Tibial nerve (tissue), 4 donors: Measurements from ENCODE around the gene STIM2. TPM values are rescaled to one million over a fixed set of nuclear protein-coding genes. Genes with fewer than 3 reads are reported as not detected.
"Not testable (repeated sequence)": the region's sequence is repeated elsewhere in the genome, so short reads cannot be mapped to it uniquely, and the experiment has no call there.

ENCODE experiments used
- DNase-seq, 2 donors: peaks; one replicate each; pipeline ENCODE4 v3.0.0-alpha.2; 2019; ENCODE audit warnings: low spot score in 2 of 2
- H3K27ac ChIP-seq, 4 donors: fragments of 200-600 bp; sonication (generic) in 3 of 4; one replicate each; pipeline ENCODE4 v1.5.1; 2017 to 2019; ENCODE audit warnings: mild to moderate bottlenecking in 1 of 4
- H3K27me3 ChIP-seq, 2 donors: fragments of 200-600 bp; sonication (generic) in 1 of 2; one replicate each; pipeline versions ENCODE4 v1.5.1 to v1.6.0; 2017 to 2019
- H3K36me3 ChIP-seq, 3 donors: fragments of 200-600 bp; sonication (generic); one replicate each; pipeline ENCODE4 v1.5.1; 2018 to 2019
- H3K4me1 ChIP-seq, 4 donors: fragments of 200-600 bp; sonication (generic) in 3 of 4; one replicate each; pipeline ENCODE4 v1.5.1; 2017 to 2019
- H3K4me3 ChIP-seq, 4 donors: fragments of 200-600 bp; sonication (generic) in 3 of 4; one replicate each; pipeline ENCODE4 v1.5.1; 2017 to 2019; ENCODE audit warnings: mild to moderate bottlenecking in 1 of 4, moderate library complexity in 1 of 4
- H3K9me3 ChIP-seq, 4 donors: fragments of 200-600 bp; sonication (generic) in 3 of 4; one replicate each; pipeline ENCODE4 v1.5.1; 2017 to 2019
- EP300 ChIP-seq, 2 donors: sonication (generic); formaldehyde crosslinking; IDR thresholded peaks; one replicate each; pipeline ENCODE4 v1.6.1; 2017; ENCODE audit warnings: antibody characterized with exemption in 2 of 2, mild to moderate bottlenecking in 1 of 2
- POLR2A ChIP-seq, 2 donors: fragments of 450-650 bp; IDR thresholded peaks; one replicate each; pipeline ENCODE4 v1.6.1; 2017; ENCODE audit warnings: antibody characterized with exemption in 2 of 2, mild to moderate bottlenecking in 2 of 2, moderate library complexity in 2 of 2
- WGBS, 2 donors: methylation state at CpG; one replicate each; pipeline ENCODE4 v1.1.5; 2018; 5-methylcytosine and 5-hydroxymethylcytosine counted together
- total RNA-seq, 4 donors: library from RNA; depleted of rRNA; stranded (reverse); fragments of >200 nt; gene quantifications; one replicate each; pipeline ENCODE4 v1.1.0, GENCODE V29; 2016
- TF ChIP-seq, protein P1 (sequence below), 5 experiments: fragments of 200-600 bp in 3 of 5; fragments of 450-650 bp in 2 of 5; sonication (generic) in 3 of 5; IDR thresholded peaks; one replicate each; pipeline ENCODE4 v1.5.1; 2016 to 2019; ENCODE audit warnings: antibody characterized with exemption in 5 of 5, mild to moderate bottlenecking in 3 of 5, moderate library complexity in 2 of 5

The STIM2 gene
- total RNA-seq, 4 donors from 2014 or later = 20.1 to 26.2 (median 21.8) TPM

DNA sequence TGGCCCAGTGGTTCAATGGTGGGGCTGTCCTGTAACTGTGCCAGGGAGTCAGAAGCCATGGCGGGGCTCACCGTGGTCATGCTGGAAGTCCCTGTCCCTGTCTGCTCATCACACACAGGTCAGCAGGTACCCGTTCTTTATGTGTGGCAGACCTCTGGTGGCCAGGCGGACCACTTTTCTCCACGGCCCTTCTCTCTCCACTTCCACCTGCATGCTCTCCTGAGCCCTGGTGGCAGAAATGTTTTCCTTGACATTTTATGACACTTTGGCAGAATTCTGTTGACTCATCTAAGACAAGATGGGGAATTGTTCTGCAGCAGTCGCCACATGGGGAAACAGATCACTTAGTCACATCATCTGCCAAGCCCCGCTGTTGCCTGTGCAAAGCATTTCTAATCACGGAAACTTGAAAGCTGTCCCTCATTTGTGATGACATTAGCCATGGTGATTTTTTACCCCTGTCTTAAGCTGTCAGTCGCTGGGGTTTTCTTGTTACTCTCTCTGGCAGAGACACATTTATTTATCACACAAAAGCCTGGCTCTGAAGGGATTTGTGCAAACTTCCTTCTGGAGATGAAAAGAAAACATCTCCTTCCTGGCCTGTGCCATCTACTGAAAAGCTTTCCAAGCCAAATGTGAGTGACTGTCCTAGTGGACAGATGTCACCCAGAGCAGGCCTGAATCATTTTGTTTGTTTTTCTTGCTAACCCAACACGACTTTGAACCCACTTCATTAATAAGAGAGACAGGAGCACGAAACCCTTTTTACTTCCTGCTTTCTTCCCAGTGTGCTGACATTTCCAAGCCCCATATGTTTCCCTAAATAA, 38.8 kb upstream of the STIM2 start:
- WGBS, 2 donors = 71 to 74% methylated on average over 11 of the region's 11 CpGs
- Histone ChIP-seq H3K9me3 (peaks cover 0 to 5% (median 0%) of the 10 kb centered on the region in 4 donors), H3K4me3 (no peak overlapping the region), H3K27ac (no peak overlapping the region), H3K27me3 (no peaks in the 10 kb centered on the region), H3K36me3 (no peaks in the 10 kb centered on the region), H3K4me1 (no peaks in the 10 kb centered on the region)
- TF ChIP-seq, protein P1, sequence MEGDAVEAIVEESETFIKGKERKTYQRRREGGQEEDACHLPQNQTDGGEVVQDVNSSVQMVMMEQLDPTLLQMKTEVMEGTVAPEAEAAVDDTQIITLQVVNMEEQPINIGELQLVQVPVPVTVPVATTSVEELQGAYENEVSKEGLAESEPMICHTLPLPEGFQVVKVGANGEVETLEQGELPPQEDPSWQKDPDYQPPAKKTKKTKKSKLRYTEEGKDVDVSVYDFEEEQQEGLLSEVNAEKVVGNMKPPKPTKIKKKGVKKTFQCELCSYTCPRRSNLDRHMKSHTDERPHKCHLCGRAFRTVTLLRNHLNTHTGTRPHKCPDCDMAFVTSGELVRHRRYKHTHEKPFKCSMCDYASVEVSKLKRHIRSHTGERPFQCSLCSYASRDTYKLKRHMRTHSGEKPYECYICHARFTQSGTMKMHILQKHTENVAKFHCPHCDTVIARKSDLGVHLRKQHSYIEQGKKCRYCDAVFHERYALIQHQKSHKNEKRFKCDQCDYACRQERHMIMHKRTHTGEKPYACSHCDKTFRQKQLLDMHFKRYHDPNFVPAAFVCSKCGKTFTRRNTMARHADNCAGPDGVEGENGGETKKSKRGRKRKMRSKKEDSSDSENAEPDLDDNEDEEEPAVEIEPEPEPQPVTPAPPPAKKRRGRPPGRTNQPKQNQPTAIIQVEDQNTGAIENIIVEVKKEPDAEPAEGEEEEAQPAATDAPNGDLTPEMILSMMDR (IDR thresholded peaks at IDR 0.05) = no peak
- TF ChIP-seq EP300 (IDR thresholded peaks at IDR 0.05) (no peak), POLR2A (IDR thresholded peaks at IDR 0.05) (no peak)
- no peak for DNase-seq

DNA sequence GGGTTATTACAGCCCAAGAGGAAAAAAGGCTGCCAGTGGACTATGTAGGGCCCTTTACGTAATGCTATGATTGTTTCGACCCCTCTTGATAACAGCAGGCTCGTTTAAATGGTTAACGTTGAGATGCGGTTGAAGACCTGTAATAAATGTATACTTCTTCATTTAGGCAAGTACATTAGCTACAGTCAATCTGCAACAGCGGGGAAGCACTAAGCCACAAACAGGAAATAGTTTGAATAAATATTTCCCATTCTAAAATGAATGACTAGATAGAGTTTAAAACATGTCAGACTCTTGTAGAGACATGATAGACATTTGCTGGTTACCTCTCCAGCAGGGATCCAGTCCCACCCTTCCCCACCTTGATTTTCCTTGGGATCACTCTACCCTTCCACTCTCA, 38.1 kb upstream of the STIM2 start:
- Histone ChIP-seq H3K4me3 (no peak overlapping the region), H3K27ac (no peak overlapping the region), H3K9me3 (peaks cover 0 to 5% (median 0%) of the 10 kb centered on the region in 4 donors), H3K4me1 (peaks cover 0 to 3% (median 0%) of the 10 kb centered on the region in 4 donors), H3K27me3 (no peaks in the 10 kb centered on the region), H3K36me3 (no peaks in the 10 kb centered on the region)
- no peak for DNase-seq
- 74 to 78% methylated on average over 6 of the region's 6 CpGs for WGBS, 2 donors
- TF ChIP-seq, protein P1 (IDR thresholded peaks at IDR 0.05) = no peak
- TF ChIP-seq EP300 (IDR thresholded peaks at IDR 0.05) (no peak), POLR2A (IDR thresholded peaks at IDR 0.05) (no peak)

- 92 to 95% methylated on average over 6 of the region's 6 CpGs for WGBS, 2 donors
Measured at GRCh38 chr4:26822974-26823373, 37.7 kb upstream of the STIM2 start.

GRCh38 chr4:26823583-26823982, 37.1 kb upstream of the STIM2 start:
- Histone ChIP-seq H3K36me3 (no peaks in the 10 kb centered on the region), H3K27me3 (no peaks in the 10 kb centered on the region), H3K9me3 (peaks cover 0 to 5% (median 0%) of the 10 kb centered on the region in 4 donors), H3K27ac (no peak overlapping the region), H3K4me3 (no peak overlapping the region), H3K4me1 (peaks cover 0 to 3% (median 0%) of the 10 kb centered on the region in 4 donors)
- WGBS, 2 donors = 80 to 85% methylated on average over 3 of the region's 3 CpGs
- DNase-seq = no peak
- TF ChIP-seq EP300 (IDR thresholded peaks at IDR 0.05) (no peak), POLR2A (IDR thresholded peaks at IDR 0.05) (no peak)
- TF ChIP-seq, protein P1 (IDR thresholded peaks at IDR 0.05) = no peak

More at GRCh38 chr4:26822974-26823373, 37.7 kb upstream of the STIM2 start:
- not testable (repeated sequence) for H3K27ac ChIP-seq, H3K36me3 ChIP-seq, H3K4me1 ChIP-seq, H3K4me3 ChIP-seq, H3K9me3 ChIP-seq, H3K27me3 ChIP-seq, DNase-seq

- TF ChIP-seq, protein P1 (IDR thresholded peaks at IDR 0.05) = no peak
- TF ChIP-seq EP300 (IDR thresholded peaks at IDR 0.05) (no peak), POLR2A (IDR thresholded peaks at IDR 0.05) (no peak)
- Histone ChIP-seq H3K9me3 (peaks cover 0 to 5% (median 0%) of the 10 kb centered on the region in 4 donors), H3K36me3 (no peaks in the 10 kb centered on the region), H3K4me1 (peaks cover 0 to 3% (median 0%) of the 10 kb centered on the region in 4 donors), H3K27me3 (no peaks in the 10 kb centered on the region), H3K4me3 (no peak overlapping the region), H3K27ac (no peak overlapping the region)
- 71 to 75% methylated on average over 2 of the region's 2 CpGs for WGBS, 2 donors
- no peak for DNase-seq
Measured at GRCh38 chr4:26824667-26825066, 36.0 kb upstream of the STIM2 start.
